T1000 (cell line): ENCODE measurements around the gene ABCG4.
"Not testable (repeated sequence)": the region's sequence is repeated elsewhere in the genome, so short reads cannot be mapped to it uniquely, and the experiment has no call there.

Experiments used
- DNase-seq: peaks from one replicate; lab custom pipeline; 2025; ENCODE audit warnings: mixed read lengths; lab: John Stamatoyannopoulos, UW

The ABCG4 gene

DNA sequence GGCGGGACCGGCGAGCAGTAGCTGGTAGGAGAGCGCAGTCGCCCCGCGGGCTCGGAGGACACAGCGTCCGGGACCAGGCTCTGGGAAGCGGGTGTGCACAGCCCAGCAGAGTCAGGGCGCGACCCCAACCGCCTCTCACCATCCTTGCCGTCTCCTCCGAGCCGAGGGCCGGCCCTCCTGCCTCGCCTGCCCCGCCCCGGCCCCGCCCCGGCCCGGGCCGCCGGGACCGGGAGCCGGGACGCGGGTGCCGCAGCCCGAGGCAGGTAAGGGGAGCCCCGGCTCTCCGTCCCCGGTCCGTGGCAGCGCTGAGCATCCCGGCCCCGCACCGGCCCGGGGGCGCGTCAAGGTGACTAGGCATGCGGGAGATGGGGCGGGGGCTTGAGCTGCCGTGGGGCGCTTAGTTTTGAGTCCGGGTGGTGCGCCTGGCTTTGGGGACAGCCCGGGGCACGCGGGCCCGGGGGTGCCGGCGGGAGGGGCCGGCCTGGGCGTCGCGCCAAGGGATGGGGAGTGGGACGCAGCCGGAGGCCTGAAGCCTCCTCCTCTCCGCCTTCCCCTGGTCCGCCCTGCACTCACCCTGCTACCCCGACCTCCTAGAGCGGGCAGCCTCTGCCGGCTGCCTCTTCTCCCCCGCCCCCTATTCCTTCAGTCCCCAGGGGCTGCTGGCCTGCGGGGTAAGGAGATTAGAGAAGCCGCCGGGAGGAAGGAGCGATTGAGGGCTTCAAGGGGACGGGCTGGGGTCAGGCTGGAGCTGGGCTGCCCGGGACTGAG, at the start of gene ABCG4:
TSS of gene ABCG4 (plus strand) at position 35 of the 768 bp plus-strand sequence. CDS start 914 bp downstream, outside the sequence.
- DNase-seq = no peak

DNA sequence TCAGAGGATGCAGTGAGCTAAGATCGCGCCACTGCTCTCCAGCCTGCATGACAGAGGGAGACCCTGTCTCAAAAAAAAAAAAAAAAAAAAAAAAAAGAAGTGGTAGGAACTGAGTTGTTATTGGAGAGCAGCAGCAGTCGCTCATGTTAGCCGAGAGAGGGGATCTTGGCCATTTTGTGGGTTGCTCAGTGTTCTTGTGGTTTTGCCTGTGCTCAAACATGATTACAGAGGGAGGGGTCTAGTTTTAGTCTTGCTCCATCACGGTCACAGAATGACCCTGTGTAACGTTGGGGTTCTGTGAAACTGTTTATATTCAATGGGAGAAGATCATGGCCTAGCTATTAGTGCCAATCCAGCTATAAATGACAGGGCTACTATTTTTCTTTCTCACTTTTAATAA, 49.1 kb upstream of the ABCG4 start:
- DNase-seq = no peak

DNA sequence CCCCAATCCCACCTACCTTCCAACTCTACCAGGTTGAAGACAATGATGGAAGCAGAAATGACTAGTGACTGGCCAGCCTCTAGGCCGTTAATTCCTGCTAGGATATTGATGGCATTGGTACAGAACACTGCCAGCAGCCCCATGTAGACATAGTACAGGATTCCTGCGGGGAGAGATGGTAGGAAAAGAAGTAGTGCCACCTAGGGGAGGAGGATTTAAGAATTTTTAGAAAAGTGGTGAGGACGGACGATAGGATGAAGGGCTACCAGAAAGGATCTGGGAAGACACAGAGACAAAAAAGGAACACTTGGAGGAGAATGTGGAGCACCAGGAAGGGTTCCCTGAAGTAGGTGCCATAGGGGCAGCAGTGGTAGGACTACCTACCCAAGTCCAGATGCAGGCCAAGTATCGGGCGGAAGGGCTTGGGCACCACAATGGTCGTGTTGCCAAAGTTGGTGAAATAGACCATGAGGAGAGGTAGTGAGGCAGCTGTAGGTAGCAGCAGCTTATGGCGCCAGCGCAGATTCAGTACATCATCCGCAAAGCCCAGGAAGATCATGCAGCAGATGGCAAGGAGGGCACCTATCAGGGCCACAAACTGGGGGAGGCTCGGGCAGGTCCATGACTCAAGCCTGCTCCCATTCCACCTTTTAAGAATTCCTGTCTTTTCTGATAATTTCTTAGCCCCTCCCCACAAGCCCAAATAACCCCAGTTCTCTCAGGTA, 48.4 kb upstream of the ABCG4 start:
- no peak for DNase-seq

DNA sequence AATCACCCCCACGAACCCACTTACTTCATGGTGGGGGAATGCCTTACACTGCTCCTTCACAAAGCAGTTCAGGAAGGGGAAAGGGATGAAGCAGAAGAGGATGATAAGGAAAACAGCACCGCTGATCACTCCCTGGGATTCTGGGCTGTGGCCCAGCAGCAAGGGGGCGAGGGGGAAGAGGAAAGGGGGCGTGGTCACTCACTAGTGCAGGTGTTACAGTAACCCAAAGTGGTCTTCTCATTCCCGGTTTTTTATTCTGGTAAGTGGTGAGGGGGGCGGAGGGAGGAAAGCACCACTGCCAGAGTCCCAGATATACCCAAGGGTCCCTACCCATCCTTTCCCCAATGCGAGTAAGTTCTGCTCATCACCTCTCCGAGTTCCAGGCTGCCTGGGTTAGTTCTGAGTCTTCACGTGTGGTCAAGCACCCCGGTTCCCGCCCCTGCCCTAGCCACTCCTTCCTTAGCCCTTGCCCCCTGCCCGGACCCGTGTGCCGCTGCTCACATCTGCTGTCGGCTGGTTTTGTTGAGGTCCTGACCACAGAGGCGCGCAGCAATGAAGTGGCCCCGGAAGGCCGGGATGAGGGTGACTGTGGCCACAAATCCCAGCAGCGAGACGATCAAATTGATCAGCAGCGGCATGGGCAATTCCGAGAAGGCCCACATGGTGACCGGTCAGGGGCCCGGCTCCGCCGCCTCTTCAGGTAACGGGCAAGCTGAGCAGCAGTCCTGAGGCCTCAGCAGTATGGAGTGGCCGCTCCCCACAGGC, 47.7 kb upstream of the ABCG4 start:
- no peak for DNase-seq

DNA sequence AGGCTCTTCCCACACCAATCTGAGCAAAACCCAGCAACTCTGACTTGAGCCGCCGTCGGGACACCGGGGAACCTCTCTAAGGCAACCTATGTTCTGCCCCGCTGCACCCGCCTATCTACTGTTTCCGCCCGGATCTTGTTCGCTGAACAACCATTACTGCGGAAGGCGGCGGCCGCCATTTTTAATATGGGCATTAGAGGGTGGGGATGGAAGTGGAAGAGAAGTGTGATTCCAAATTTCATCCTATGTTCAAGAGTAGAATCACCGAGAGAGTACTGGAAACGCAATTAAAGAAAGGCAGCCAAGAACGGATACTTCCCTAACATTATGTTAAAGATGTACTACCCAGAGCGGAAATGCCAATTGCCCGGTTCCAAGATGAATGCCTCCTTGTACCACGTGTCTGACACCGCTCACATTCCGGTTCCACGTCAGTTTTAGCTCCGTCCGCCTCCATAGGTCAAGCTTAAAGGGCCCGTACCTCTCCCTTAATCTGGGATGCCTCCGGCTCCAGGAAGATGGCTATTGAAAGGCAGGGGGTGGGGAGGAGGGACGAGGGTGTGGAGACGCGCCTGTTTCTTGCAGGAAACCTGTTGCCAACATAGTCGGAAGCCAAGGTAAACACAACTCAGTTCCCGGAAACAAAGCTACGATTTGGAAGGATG, 47.0 kb upstream of the ABCG4 start, which contains the start of gene DPAGT1:
TSS of gene DPAGT1 (minus strand) at position 95 of the 665 bp plus-strand sequence. CDS start 198 bp downstream, outside the sequence.
- DNase-seq = peak; percentile 66

DNA sequence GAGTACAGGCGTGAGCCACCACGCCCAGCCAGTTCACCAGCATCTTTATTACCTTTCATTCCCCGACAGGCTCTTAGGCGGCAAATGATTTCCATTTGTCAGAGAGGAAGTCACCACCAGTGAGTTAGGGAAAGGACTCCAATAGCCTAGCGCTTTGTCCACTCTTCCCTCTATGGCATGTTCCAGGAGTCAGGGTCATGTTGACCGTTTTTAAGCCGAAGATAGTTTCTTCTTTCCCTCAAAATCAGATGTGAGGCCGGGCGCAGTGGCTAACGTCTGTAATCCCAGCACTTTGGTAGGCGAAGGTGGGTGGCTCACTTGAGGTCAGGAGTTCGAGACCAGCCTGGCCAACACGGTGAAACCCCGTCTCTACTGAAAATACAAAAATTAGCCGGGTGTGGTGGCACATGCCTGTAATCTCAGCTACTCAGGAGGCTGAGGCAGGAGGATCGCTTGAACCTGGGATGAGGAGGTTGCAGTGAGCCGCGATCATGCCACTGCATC, 45.6 kb upstream of the ABCG4 start:
- not testable (repeated sequence) for DNase-seq

DNA sequence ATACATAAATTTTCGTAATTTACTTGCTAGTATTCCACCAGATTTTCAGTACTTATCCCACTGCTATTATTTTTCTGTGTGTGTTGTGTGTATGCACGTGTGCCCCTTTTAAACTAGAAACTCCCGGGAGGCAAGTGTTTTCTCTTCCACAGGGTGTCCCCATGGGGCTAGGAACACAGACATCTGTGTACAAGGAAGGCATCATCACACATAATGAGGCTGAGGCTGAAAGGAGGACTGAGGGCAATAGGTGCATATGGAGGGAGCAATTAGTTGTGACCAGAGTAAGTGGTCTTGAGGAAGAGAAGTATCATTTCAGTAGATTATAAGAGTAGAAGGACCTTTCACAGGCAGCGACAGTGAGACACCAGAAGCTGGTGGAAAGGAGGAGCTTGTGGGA, 45.1 kb upstream of the ABCG4 start:
- DNase-seq = no peak

DNA sequence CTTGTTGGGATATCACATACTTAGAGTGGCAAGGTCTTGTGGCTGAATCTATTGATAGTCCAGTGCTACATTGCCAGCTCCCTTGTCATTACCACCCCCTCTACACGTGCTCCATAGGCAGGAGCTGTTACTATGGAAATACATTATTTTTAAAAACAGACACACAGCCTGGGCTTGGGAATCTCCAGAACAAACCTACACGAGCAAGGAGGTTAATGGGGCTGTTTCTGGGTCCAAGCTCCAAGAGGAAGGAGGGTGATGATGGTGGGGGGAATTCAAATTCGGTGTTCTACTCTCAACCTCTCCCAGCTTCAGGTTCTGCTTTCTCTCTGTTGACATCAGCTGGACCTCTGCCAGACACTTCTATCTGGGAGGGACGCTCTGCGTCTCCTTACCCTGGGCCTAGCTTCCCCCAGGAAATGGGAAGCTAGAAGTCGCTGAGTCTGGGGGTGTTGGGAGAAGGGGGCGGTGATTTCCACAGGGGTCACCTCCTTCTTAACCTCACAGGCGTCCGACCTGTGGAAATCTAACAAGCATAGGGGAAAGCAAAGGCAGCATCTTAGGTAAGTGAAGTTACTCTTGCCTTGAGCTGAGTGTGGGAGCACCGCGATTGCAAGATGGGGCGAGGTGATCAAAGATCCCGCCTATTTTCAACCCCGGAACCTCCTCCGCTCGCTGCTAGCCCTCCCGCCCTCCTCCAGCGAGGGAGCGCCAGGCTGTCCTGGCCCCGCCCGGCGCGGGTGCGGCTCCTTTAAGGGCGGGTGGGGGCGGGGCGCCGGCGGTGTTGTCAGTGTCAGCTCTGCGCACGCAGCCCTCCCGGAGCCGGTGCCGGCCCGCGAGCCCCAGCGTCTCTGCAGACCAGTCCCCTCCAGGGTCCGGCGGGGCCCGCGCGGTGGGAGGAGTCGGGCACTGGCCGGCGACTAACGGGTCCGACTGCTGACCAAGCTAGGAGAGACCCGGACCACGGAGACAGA, 42.0 kb upstream of the ABCG4 start, which contains the start of gene C2CD2L:
TSS of gene C2CD2L (plus strand) at position 781 of the 974 bp plus-strand sequence. CDS start 398 bp downstream, outside the sequence.
- DNase-seq = peak; percentile 72

DNA sequence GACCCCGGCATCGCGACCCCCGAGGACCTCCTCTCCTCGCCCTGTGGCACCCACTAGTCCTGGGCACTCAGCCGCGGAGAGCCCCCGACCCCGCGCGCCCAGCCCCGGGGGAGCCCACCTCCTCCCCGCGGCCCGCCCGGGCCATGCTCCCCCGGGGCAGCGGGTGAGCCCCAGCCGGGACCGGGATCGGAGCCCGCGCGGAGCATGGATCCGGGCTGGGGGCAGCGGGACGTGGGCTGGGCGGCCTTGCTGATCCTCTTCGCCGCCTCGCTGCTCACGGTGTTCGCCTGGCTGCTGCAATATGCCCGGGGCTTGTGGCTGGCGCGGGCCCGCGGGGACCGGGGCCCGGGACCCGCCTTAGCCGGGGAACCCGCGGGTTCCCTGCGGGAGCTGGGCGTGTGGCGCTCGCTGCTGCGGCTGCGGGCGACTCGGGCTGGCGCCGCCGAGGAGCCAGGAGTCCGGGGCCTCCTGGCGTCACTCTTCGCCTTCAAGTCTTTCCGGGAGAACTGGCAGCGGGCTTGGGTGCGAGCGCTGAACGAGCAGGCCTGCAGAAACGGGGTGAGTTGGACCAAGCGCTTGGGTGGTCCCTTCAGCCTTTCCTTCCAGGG, 41.2 kb upstream of the ABCG4 start:
- no peak for DNase-seq

DNA sequence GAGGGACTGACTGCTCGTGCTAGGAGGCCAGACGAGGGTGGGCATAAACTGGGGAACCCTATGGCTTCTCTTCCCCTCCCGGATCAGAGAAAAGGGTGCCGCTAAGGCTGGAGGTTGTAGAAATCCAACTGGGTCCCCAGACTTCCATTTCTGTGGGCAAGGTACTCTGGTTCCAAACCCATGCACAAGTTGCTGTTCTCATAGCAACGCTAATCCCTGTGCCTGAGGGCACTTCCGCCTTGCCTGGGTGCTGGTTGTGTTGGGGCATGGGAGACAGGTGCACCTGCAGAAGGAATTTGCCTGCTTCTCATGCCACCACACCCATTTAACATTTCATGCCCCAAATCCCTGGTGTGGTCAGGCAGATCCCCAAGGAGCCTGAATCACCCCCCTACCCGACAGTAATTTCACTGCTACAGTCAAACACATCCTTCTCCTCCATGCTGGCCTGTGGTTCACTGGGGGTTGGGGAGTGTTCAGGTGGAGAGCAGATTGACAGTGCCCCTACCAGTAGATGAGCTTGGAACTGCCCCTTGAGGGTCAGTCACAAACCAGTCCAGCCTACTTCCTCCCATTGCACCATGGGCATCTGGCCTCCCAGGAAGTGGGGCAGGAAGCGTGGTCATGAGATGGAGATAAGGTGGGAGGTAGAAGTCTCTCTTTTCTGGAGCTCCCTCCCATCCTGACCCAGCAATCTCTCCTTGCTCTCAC, 40.6 kb upstream of the ABCG4 start:
- DNase-seq = no peak

DNA sequence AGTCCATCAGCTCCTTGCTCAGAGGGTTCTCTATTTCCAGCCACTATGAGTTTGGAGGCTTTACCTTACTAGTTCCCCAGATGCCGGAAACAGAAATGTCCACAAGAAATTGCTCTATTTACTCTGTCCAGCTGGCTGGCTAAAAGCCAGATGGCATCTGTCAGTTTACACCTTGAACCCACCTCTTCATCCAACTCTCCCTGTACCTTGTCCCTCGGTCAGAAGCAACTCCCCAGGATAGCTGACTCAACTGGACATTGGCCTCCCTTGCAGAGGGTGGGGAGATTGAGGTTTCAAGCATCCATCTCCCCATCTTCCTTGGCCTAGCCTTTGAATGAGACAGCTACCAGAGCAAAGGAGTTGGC, 40.0 kb upstream of the ABCG4 start:
- DNase-seq = no peak

DNA sequence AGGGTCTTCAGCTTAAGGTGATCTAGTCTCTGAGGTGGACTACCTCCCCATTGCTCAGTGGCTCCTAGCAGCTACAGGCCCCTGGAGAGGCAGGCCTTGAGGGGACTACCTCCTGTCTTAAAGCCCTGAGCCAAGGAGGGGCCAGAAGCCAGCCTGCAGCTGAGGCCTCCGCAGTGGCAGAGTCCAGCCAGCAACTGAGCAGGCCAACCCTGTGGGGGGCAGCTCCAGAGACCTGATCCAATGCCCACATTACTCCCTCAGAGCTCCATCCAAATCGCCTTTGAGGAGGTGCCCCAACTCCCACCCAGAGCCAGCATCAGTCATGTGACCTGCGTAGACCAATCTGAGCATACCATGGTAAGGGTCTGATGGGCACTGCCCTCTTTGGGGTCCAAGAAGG, 39.0 kb upstream of the ABCG4 start:
- no peak for DNase-seq

DNA sequence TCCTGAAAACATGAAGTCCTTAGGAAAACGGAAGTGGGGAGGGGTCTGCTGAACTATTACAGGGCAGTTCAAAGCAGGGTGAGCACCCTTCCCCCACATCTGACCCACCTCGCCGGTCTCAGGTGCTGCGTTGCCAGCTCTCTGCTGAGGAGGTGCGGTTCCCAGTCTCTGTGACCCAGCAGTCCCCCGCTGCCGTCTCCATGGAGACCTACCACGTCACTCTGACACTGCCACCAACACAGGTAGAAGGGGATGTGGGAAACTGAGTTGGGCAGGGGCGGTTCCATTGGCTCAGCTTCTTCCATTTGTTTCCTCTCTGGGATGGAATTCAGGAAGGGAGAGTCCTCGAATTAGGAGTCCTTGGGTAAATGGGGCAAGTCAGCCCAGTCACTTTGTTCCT, 38.4 kb upstream of the ABCG4 start:
- no peak for DNase-seq

DNA sequence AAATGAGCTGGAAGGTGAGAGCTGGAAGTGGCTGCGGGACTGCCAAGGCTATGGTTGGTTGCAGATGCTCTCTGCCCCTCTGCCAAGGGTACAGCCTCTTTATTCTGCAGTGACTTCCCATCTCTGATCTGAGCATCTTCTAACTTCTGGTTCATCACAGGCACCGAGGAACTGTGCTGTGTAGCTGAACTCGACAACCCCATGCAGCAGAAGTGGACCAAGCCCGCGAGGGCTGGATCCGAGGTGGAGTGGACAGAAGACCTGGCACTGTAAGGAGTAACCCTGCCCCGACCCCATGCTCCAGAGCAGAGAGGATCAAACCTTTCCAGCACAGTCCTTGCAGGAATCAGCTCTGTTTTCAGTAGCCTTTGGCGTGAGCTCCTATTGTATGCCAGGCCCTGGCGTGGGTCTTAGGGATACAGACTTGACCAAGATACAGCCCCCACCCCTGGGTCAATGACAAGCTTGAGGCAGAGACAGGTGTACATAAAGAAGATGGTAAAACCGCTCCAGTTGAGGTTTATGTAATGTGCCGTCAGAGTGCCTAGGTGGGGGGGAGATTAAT, 37.4 kb upstream of the ABCG4 start:
- DNase-seq = no peak

DNA sequence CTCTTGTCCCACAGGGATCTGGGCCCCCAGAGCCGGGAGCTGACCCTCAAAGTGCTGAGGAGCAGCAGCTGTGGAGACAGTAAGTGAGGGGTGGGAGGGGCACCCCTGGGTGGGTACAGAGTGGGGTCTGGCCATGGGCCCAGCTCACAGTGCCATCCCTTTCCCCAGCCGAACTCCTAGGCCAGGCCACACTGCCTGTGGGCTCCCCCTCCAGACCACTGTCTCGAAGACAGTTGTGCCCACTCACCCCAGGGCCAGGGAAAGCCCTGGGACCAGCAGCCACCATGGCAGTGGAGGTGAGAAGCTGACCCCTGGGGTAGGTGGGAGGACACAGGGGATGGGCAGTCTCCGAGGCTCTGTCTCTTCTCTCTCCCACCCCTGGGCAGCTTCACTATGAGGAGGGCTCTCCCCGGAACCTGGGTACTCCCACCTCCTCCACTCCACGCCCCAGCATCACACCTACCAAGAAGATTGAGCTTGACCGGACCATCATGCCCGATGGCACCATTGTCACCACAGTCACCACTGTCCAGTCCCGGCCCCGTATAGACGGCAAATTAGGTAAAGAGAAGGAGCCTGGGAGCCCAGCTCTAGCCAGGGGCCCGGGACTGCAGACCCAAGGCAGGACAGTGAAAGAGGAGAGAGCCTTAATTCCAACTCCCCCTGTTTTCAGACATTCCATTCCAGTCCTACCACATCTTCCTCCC, 36.4 kb upstream of the ABCG4 start:
- DNase-seq = no peak

DNA sequence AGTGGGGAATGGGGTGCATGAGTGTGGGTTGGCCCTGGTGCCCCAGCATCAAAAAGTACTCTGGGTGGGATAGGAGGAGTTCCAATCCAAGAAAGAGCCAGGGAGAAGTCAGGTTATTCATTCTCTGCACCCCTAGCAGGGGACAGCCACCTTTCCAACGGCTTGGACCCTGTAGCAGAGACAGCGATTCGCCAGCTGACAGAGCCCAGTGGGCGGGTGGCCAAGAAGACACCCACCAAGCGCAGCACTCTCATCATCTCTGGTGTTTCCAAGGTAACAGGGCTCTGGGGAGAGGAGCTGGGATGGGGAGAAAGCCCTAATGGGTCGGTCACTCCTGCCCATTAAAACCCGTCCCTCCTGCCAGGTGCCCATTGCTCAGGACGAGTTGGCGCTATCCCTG, 35.1 kb upstream of the ABCG4 start:
- no peak for DNase-seq

DNA sequence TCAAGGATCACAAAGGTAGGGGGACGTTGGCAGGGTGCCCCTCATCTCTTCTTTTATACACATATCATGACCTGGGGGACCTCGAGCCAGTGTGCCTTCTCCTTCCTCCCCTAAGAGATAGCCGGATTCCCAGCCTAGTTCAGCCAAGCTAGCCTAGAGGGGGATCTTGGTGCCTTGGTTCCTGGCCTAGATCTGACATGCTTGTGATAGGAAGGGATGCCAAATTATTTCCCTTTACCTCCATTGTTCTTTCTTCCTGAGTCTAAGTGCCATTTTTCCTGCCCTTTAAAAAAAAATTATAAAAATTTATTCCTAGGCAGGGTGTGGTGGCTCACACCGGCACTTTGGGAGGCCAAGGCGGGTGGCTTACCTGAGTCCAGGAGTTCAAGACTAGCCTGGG, 34.5 kb upstream of the ABCG4 start:
- DNase-seq = no peak

DNA sequence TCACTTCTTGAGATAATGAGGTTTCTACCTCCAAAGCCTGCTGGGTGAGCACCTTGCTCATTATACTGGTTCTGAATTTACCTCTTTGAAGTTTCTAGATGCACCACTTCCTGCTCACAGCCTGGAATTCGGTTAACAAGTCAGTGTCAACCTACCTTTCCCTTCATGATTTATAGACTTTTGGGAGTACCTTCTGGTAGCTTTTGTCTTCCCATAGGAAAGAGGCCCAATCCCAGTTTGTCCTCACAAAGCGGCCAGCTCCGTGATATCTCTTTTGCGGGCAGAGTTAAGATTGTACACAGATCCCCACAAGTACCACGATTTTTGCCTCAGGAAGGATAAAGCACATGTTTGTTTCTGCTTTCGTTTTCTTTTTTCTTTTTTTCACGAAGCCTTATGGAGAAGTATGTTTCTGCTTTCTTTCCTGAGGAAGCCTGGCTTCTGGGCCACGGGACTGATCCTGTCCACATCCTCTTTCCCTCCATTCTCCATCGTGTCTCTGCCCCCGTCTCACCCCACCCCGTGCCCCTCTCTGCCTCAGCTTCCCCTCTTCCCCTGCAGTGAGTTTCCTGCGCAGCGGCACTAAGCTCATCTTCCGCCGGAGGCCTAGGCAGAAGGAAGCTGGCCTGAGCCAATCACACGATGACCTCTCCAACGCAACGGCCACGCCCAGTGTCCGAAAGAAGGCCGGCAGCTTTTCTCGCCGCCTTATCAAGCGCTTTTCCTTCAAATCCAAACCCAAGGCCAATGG, 33.2 kb upstream of the ABCG4 start:
- no peak for DNase-seq
